GM21423 (cell line): ENCODE data around the gene GZMM.

ENCODE experiments used
- ATAC-seq: cut with Tn5 transposase; IDR thresholded peaks from one replicate; pipeline ENCODE4 v1.9.1; 2021; ENCODE audit warnings: mild to moderate bottlenecking, moderate library complexity; ENCODE audit not compliant: unreplicated experiment

The GZMM gene

GRCh38 chr19:594265-594870 lies 50.5 kb downstream of the GZMM start:
- ATAC-seq = no peak

- ATAC-seq = no peak
Observed at GRCh38 chr19:595326-596262, 51.7 kb downstream of the GZMM start.

GRCh38 chr19:596263-596655 lies 52.4 kb downstream of the GZMM start:
- ATAC-seq = no peak

GRCh38 chr19:597406-598315 lies 53.8 kb downstream of the GZMM start:
- no peak for ATAC-seq
